Chondrocyte (in vitro differentiated cells): ENCODE data around the gene RBP3. TPM values are rescaled to one million over a fixed set of nuclear protein-coding genes. Genes with fewer than 3 reads are reported as not detected.
A peak's percentile ranks its signal among the peaks of the same experiment; 100 is the strongest.

ENCODE experiments used
- DNase-seq: peaks from one replicate; pipeline ENCODE4 v3.0.0; 2021; ENCODE audit warnings: mixed read lengths, low spot score
- H3K27ac Mint-ChIP-seq: one replicate; pipeline ENCODE4 v1.8.0; 2021; ENCODE audit warnings: mild to moderate bottlenecking, moderate library complexity, mixed read lengths; ENCODE audit not compliant: unreplicated experiment
- H3K27me3 Mint-ChIP-seq: 2 replicates; pipeline ENCODE4 v1.8.0; 2021; ENCODE audit warnings: low read depth, mixed read lengths
- H3K36me3 Mint-ChIP-seq: 2 replicates; pipeline ENCODE4 v1.8.0; 2021; ENCODE audit warnings: low read depth, mixed read lengths
- H3K4me1 Mint-ChIP-seq: 2 replicates; pipeline ENCODE4 v1.8.0; 2021; ENCODE audit warnings: low read depth, mild to moderate bottlenecking, mixed read lengths
- H3K4me3 Mint-ChIP-seq: one replicate; pipeline ENCODE4 v1.8.0; 2021; ENCODE audit warnings: mild to moderate bottlenecking, moderate library complexity, mixed read lengths; ENCODE audit not compliant: unreplicated experiment
- H3K9me3 Mint-ChIP-seq: 2 replicates; pipeline ENCODE4 v1.8.0; 2021; ENCODE audit warnings: low read depth, mixed read lengths
- CTCF ChIP-seq: fragments of 200-600 bp; sonication (generic); IDR thresholded peaks from 2 replicates; pipeline ENCODE4 v1.5.0; 2021; ENCODE audit warnings: antibody characterized with exemption, mild to moderate bottlenecking, moderate library complexity
- total RNA-seq: library from RNA; stranded (reverse); gene quantifications from 3 replicates; pipeline ENCODE4 v1.2.1, GENCODE V29; 2021

Gene RBP3
- total RNA-seq, 1 donor from 2014 or later: not detected

GRCh38 chr10:47379901-47380300 is 31.7 kb downstream of the RBP3 start:
- no peak overlapping the region for H3K4me3 Mint-ChIP-seq
- H3K4me1 Mint-ChIP-seq: peaks cover 17% of the 10 kb centered on the region
- H3K27ac Mint-ChIP-seq: no peak overlapping the region
- peaks cover 2% of the 10 kb centered on the region for H3K36me3 Mint-ChIP-seq
- no peaks in the 10 kb centered on the region for H3K9me3 Mint-ChIP-seq
- no peak for TF ChIP-seq CTCF
- H3K27me3 Mint-ChIP-seq: peaks cover 23% of the 10 kb centered on the region
- DNase-seq: no peak

GRCh38 chr10:47380341-47381102 is 32.4 kb downstream of the RBP3 start:
- H3K27ac Mint-ChIP-seq: no peak overlapping the region
- H3K9me3 Mint-ChIP-seq: no peaks in the 10 kb centered on the region
- H3K4me3 Mint-ChIP-seq: no peak overlapping the region
- TF ChIP-seq CTCF: no peak
- peaks cover 12% of the 10 kb centered on the region for H3K4me1 Mint-ChIP-seq
- no peak for DNase-seq
- H3K27me3 Mint-ChIP-seq: peaks cover 23% of the 10 kb centered on the region
- peaks cover 2% of the 10 kb centered on the region for H3K36me3 Mint-ChIP-seq

GRCh38 chr10:47381103-47381395 is 32.9 kb downstream of the RBP3 start:
- Mint-ChIP-seq H3K9me3 (no peaks in the 10 kb centered on the region), H3K4me1 (peaks cover 10% of the 10 kb centered on the region)

GRCh38 chr10:47381427-47382379 is 33.5 kb downstream of the RBP3 start:
- Mint-ChIP-seq H3K4me3 (no peak overlapping the region), H3K27me3 (peaks cover 23% of the 10 kb centered on the region), H3K36me3 (peaks cover 2% of the 10 kb centered on the region), H3K4me1 (peaks cover 10% of the 10 kb centered on the region), H3K9me3 (no peaks in the 10 kb centered on the region), H3K27ac (no peak overlapping the region)
- TF ChIP-seq CTCF: no peak
- peak; percentile 50 for DNase-seq

More at GRCh38 chr10:47381103-47381395, 32.9 kb downstream of the RBP3 start:
- H3K36me3 Mint-ChIP-seq: peaks cover 2% of the 10 kb centered on the region
- H3K27ac Mint-ChIP-seq: no peak overlapping the region
- TF ChIP-seq CTCF: no peak
- DNase-seq: no peak
- H3K27me3 Mint-ChIP-seq: peaks cover 23% of the 10 kb centered on the region
- no peak overlapping the region for H3K4me3 Mint-ChIP-seq

- Mint-ChIP-seq H3K4me3 (peak overlapping the region; percentile 88), H3K4me1 (peaks cover 10% of the 10 kb centered on the region), H3K9me3 (peaks cover 4% of the 10 kb centered on the region), H3K27me3 (peaks cover 23% of the 10 kb centered on the region), H3K36me3 (peaks cover 2% of the 10 kb centered on the region), H3K27ac (no peak overlapping the region)
- DNase-seq: no peak
- no peak for TF ChIP-seq CTCF
Observed at GRCh38 chr10:47383261-47384147, 35.3 kb downstream of the RBP3 start.
